ENCODE measurements around the gene SLC5A2.
"Not testable (repeated sequence)": the region's sequence is repeated elsewhere in the genome, so short reads cannot be mapped to it uniquely, and the experiment has no call there.

Gene SLC5A2

DNA sequence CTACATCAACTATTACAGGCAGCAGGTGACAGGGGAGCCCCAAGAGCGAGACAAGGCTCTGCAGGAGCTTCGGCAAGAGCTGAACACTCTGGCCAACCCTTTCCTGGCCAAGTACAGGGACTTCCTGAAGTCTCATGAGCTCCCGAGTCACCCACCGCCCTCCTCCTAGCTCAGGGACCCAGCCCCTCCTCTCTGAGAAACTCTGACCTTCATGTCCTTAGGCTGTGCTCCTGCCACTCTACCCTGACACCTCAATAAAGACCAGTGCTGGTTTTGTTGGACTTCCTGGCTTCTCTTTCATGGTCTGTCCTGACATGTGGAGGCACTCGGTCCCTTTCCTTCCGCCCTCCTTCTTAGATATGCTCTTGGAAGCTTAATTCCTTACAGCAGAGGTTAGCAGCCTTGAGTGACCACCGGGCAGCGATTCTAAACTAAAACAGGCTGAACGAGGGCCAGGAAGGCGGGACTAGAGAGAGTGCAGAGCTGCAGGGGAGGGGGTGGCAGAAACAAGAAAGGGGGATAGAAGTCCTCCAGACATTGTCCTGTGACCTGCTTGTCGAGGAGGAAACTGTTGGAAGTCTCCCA lies 45.7 kb downstream of the SLC5A2 start:
- DNase-seq (ENCODE audit: low read depth in 2 of 2), result no peak

DNA sequence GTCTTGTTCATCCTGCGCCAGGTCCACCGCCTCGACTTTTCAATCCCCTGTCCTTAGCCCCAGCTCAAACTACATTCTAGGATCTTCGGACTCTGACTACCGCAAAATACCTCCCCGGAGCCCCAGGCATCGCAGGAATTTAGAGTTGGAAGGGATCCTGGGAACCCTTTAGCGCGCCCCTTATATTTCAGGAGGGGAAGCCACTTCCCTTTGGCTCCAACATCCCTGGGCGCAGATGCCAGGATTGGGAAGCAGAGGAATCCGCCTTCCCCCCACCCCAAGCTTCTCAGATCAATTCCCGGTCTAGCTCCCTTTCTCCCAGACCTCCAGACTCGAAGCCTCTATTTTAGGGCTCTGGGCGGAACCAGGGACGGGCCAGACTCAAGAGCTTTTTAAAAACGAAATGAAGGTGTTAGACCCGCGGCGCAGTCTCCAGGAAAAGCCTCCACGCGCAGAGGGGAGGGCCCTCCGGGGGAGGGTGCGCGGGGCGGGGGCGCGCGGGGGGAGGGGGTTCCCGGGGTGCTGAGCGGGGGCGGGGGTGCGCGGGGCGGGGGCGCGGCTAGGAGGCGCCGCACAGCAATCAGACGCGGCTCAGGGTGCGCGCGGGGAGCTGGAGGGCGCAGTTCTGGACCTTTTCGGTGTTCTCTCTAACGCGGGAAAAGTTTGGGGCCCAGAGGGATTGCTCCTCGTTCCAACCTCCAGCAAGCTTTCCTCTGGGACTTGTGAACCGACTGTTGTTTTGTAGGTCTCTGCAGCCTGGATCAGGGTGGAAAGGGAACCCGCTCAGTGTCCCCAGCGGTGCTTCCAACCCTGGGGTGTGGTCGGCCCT lies 46.4 kb downstream of the SLC5A2 start:
- no peak for DNase-seq (ENCODE audit: low read depth in 2 of 2)

- no peak for DNase-seq (ENCODE audit: low read depth in 2 of 2)
Measured at GRCh38 chr16:31529937-31530312, 47.0 kb downstream of the SLC5A2 start.

GRCh38 chr16:31530405-31530804 lies 47.5 kb downstream of the SLC5A2 start:
- DNase-seq (ENCODE audit: low read depth in 2 of 2), result no peak

DNA sequence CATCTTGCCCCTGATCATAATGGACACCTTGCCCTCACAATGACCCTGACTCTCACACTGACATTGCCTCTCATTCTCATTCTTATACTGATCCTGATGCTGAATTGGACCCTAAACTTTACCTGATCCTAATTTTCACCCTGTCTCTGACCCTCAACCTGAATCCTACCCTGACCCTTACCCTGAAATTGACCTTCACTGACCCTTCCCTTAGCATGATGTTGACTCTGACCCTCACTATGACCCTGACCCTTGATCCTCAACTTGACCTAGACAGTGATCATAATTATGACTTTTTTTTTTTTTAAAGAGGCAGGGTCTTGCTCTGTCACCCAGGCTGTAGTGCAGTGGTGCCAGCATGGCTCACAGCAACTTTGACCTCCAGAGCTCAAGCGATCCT lies 48.2 kb downstream of the SLC5A2 start:
- no peak for DNase-seq (ENCODE audit: low read depth in 2 of 2)

DNA sequence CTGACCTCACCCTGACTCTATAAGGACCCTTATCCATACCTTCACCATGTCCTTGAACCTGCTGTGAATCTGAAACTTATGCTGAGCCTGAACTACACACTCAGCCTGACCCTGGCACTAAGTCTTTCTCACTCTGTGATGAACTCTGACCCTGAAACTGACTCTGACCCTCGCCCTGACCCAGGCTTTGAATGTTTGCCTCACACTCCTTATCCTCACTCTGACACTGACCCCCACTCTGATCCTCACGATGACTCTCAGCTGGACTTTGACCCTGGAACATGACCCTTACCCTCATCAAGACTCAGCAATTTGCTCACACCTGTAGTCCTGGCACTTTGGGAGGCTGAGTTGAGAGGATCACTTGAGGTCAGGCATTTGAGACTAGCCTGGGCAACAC lies 49.2 kb downstream of the SLC5A2 start:
- DNase-seq (ENCODE audit: low read depth in 2 of 2), result no peak

- no peak for DNase-seq (ENCODE audit: low read depth in 2 of 2)
Measured at GRCh38 chr16:31532896-31533295, 50.0 kb downstream of the SLC5A2 start.

DNA sequence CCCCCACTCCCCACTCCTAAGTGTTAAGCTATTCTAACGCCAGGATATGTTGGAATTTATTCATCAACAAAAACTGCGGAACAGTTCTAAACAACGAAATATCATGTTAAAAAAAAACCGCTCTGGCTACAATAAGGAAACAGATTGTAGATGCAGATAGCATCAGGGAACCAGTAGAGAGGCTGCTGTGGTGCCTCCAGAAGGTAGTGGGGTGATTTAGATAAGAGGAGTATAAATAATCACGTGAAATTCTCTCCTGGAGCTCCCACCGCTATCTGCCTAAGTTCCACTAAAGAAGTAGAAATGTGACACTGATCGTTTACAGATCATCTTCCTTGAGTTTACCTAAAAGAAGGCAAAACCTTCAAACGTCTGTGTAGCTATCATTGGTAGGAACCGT lies 52.8 kb downstream of the SLC5A2 start:
- no peak for DNase-seq (ENCODE audit: low read depth in 2 of 2)

GRCh38 chr16:31536804-31537361 lies 54.0 kb downstream of the SLC5A2 start:
- DNase-seq (ENCODE audit: low read depth in 2 of 2), result no peak

DNA sequence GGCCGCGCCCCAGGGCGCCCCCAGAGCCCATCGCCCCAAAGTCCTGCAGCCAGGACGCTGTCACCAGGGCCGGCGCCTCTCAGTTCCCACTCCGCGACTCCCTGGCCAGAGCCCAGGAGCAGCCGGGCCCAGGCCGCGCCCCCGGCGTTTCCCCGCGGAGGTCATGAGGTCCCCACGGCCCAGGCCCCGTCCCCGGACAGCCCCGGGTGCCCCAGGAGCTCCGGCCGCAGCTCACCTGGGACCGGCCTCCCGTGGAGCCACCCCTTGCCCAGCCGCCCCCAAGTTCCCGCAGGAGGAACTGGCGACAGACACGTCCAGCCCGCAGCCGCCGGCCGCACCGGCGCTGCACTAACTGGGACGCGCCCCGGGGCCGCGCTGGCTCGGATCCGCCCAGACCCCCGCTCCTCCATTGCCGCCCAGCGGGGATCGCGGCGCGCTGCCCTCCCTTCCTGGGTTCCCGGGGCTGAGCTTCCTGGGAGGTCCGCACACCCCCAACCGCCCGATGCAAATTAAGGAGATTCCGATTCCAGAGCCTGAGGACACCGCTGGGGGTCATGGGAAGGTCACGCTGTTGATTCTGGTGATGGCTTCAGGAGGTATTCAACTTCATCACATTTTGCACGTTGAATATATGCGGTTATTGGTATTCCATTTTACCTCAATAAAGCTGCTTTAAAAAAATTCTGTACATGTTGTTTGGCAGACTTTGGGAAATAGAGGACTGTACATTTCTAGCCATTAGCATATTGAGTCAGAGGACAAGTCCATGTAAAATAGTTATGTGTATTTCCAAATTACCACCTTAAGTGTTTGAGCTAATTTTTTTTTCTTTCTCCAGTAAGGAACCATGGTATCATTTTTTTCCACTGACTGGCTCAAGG lies 54.7 kb downstream of the SLC5A2 start:
- no peak for DNase-seq (ENCODE audit: low read depth in 2 of 2)

- DNase-seq (ENCODE audit: low read depth in 2 of 2), result not testable (repeated sequence)
Measured at GRCh38 chr16:31538243-31538598, 55.3 kb downstream of the SLC5A2 start.

- DNase-seq (ENCODE audit: low read depth in 2 of 2), result not testable (repeated sequence)
Measured at GRCh38 chr16:31539762-31540161, 56.8 kb downstream of the SLC5A2 start.
